VCaP (cell line): ENCODE data around the gene USP6NL.
"Not testable (repeated sequence)": the region's sequence is repeated elsewhere in the genome, so short reads cannot be mapped to it uniquely, and the experiment has no call there.

Source experiments
- H3K27ac ChIP-seq: fragments of 450-650 bp; 2 replicates; pipeline ENCODE4 v1.5.1; 2017
- TF ChIP-seq, protein P1 (sequence below): fragments of 450-650 bp; conservative IDR thresholded peaks from 2 replicates; pipeline ENCODE4 v1.5.1; 2017; ENCODE audit warnings: mild to moderate bottlenecking, moderate library complexity

Gene USP6NL

DNA sequence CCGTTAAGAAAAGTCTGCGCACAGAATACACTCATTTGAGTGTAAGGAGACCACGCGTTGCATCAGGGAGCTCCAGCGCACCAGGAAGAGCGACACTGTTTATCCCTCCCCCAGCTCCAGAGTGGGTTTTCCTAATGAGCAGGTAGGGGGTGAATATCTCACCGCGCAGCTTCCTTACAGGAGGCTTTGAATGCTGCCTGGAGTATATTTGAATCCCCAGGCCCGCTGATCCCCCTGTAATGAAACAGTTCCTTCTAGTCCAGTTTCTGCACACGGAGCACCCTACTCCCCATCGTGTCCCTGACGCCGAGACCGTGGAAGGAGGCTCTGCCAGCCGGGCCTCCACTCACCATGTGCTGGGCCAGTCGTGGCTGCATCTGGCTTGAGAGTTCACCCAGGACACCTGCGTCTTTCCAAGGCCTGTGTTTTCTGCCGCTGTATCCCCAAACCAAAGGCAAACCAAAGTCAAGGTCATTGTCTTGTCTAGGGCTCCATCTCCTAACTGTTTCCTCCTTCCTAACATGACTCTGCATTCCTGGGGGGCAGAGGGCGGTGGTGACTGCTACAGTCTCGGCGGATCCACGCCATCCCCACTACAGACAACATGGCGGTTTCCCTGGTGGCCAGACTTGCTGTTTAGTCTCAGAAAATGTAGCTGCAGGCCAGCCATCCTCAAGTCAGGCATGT lies 167.8 kb downstream of the USP6NL start:
- H3K27ac ChIP-seq: no peak overlapping the region
- TF ChIP-seq, protein P1, sequence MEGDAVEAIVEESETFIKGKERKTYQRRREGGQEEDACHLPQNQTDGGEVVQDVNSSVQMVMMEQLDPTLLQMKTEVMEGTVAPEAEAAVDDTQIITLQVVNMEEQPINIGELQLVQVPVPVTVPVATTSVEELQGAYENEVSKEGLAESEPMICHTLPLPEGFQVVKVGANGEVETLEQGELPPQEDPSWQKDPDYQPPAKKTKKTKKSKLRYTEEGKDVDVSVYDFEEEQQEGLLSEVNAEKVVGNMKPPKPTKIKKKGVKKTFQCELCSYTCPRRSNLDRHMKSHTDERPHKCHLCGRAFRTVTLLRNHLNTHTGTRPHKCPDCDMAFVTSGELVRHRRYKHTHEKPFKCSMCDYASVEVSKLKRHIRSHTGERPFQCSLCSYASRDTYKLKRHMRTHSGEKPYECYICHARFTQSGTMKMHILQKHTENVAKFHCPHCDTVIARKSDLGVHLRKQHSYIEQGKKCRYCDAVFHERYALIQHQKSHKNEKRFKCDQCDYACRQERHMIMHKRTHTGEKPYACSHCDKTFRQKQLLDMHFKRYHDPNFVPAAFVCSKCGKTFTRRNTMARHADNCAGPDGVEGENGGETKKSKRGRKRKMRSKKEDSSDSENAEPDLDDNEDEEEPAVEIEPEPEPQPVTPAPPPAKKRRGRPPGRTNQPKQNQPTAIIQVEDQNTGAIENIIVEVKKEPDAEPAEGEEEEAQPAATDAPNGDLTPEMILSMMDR: no peak

DNA sequence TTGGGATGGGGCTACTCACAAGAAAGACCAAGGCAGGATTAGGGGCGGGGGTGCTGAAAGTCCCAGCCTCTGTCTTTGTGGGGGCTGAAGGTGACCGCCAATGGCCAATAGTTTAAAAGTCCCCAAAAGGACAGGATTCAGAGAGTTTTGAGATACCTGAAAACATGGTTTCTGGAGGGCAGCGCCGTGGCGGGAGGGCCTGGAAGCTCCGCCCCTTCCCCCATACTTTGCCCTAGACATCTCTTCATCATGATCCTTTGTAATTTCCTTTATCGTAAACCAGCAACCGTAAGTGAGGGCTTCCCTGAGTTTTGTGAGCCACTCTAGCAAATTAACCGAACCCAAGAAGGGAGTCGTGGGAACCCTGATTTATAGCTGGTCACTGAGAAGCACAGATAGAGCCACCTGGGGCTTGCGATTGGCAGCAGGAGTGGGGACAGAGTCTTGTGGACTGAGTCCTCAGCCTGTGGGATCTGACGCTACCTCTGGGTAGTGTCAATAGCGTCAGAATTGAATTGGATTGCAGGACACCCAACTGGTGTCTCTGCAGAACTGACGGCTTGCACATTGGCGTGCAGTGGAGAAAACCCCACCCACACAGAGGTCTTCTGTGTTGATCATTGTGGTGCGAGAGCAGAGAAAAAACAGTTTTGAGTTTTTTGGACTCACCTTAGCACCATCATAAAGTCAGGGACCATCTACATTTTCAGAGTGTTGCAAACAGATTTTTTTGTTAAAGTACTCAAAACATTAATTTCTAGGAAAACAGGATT lies 169.3 kb downstream of the USP6NL start:
- TF ChIP-seq, protein P1: no peak
- H3K27ac ChIP-seq: no peak overlapping the region

DNA sequence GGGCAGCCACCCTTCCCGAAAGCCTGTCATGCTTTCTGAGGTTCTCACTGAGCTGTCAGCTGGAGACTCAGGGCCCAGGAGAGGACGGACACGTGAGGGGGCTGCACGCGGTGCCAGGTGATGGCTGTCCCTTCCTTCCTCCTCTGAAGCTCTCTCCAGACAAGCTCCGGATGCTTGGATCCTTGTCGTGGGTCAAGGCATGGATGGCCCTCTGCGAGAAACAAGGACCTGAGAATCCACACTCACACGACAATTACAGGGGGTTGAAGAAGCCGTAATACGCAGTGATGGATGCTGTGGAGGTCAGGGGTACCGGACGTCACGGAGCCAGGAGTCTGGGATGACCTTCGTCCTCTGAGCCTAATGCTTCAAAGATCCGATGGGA lies 170.3 kb downstream of the USP6NL start:
- TF ChIP-seq, protein P1: no peak
- H3K27ac ChIP-seq: no peak overlapping the region

DNA sequence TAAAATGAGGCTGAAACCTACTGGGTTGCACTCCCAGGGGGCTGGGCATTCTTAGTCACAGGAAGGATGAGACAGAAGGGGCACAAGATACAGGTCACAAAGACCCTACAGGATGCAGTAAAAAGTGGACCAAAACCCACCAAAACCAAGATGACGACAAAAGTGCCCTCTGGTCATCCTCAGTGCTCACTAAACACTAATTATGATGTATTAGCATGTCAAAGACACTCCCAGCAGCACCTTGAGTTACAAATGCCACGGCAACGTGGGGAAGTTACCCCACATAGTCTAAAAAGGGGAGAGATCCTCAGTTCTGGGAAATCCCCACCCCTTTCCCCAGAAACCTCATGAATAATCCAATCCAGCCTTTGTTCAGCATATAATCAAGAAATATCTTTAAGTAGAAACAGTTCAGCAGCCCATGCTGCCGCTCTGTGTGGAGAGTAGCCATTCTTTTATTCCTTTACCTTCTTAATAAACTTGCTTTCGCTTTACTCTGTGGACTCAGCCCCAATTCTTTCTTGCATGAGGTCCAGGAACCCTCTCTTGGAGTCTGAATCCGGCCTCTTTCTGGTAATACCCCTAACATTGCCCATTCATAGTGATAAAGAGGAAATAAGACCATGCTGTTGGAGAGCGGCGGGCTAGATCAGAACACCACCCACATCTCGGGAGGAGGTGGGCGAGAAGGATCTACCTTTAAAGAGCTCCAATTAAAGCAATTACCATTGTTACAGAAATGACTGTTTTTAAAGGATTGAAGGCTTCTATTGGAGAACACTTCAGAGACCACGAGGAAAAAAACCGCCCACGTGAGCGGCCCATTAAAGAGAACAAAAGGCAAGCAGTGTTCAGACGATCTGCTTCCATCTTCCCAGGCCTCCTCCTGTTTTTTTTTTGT lies 170.9 kb downstream of the USP6NL start:
- no peak overlapping the region for H3K27ac ChIP-seq
- TF ChIP-seq, protein P1: no peak

DNA sequence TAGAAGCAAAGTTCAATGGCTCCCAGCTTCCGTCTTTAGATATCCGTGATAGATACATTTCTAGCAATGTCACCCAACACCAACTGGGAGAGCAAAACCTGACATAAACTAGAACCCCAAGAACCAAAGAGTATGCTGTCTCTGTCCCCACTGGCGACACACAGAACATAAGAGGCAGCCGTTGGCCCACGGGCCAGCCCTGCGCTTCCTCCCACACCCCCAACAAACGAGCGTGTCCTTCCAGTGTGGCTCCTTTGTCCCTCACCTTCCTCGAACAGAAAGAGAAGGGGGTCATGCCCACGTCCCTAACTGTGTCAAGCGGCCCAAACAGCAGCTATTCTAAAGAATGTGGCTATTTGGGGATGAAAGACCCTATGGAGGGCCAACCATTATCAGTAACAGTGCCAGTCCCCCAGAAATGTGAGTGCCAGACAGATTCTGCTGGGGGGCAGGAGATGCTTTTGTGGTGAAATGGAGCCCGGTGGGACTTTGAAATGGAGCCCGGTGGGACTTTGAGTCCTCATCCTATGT lies 171.9 kb downstream of the USP6NL start:
- H3K27ac ChIP-seq: no peak overlapping the region
- TF ChIP-seq, protein P1: no peak

DNA sequence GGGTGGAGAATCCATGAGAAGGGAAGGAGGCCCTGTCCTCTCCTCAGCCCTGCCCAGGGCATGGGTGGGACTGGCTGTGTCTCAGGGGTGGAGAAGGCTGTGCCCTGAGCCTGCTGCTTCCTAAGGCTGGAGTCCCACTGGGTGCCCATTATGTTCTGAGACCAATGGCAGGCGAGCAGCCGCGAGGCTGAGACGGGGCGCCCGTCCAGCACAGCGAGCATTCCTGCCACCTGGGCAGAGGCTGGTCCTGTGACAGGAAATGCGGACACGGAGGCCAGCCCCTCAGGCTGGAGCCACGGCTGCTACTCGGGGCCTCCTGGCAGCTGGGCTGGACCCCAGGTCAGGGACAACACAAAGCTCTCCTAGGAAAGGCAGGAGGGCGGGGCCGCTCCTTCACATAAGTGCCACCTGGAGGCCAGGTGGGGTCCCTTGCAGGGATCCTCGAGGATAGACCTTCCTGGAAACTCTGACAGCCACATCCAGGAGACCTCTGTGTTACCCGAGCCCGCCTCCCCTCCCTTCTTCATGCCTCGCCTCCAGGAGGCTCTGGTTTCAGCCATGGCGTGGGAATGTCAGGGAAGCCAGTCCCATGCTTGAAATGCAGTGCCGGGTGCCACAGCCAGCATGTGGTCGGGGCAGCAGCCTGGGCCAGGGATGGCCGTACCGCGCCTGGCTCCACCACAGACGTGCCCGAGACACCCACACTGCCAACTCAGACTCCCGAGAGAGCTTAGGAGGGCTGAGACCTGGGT lies 173.9 kb downstream of the USP6NL start:
- TF ChIP-seq, protein P1: no peak
- no peak overlapping the region for H3K27ac ChIP-seq

DNA sequence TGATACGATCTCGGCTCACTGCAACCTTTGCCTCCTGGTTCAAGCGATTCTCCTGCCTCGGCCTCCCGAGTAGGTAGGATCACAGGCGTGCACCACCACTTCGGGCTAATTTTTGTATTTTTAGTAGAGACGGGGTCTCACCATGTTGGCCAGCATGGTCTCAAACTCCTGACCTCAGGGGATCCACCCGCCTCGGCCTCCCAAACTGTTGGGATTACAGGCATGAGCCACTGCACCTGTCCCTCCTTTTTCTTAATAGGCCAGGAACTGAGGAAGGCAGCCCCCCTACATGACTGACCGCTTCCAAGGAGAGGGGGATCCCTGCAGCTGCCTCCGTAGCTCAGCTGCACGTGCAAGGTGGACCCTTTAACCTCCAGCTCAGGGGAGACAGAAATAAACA lies 175.0 kb downstream of the USP6NL start:
- H3K27ac ChIP-seq: not testable (repeated sequence)
